GM12875 (cell line): ENCODE results near the gene ZNF655.
A peak's percentile ranks its signal among the peaks of the same experiment; 100 is the strongest.

Experiments used
- H3K4me3 ChIP-seq: one replicate; pipeline ENCODE4 v1.5.1; 2011; ENCODE audit warnings: low read depth, low read length, control low read depth
- CTCF ChIP-seq: IDR thresholded peaks from 2 replicates; pipeline ENCODE4 v1.5.1; 2011; ENCODE audit warnings: low read depth, mild to moderate bottlenecking, control low read depth, inconsistent platforms, low read length, moderate library complexity, borderline replicate concordance; ENCODE audit not compliant: insufficient read depth

The ZNF655 gene

GRCh38 chr7:99558306-99559174 is at the start of gene ZNF655:
Gene ZNF655, plus strand, starts transcription at chr7:99558642. Its CDS starts 1,918 bp downstream, at chr7:99560560.
- peak within 1 kb of the TSS; percentile 97 for H3K4me3 ChIP-seq
- no peak for TF ChIP-seq CTCF

GRCh38 chr7:99514050-99514449 is 44.4 kb upstream of the ZNF655 start:
- TF ChIP-seq CTCF: no peak
- no peak overlapping the region for H3K4me3 ChIP-seq

DNA sequence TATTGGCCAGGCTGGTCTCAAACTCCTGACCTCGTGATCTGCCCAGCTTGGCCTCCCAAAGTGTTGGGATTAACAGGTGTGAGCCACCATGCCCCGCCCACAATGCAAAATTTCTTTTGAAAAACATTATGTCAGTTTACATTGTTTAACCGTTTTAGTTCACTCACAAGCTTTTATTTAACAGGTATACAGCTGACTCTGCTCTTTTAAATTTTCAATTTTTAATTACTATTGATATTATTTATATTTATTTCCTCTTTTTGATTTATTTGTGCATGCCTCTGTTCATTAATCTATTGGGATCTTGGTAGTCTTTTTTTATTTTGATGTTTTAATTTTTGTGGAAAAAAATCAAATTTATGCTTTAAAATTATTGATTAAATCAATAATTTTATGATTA is 37.0 kb upstream of the ZNF655 start:
- no peak for TF ChIP-seq CTCF
- no peak overlapping the region for H3K4me3 ChIP-seq

DNA sequence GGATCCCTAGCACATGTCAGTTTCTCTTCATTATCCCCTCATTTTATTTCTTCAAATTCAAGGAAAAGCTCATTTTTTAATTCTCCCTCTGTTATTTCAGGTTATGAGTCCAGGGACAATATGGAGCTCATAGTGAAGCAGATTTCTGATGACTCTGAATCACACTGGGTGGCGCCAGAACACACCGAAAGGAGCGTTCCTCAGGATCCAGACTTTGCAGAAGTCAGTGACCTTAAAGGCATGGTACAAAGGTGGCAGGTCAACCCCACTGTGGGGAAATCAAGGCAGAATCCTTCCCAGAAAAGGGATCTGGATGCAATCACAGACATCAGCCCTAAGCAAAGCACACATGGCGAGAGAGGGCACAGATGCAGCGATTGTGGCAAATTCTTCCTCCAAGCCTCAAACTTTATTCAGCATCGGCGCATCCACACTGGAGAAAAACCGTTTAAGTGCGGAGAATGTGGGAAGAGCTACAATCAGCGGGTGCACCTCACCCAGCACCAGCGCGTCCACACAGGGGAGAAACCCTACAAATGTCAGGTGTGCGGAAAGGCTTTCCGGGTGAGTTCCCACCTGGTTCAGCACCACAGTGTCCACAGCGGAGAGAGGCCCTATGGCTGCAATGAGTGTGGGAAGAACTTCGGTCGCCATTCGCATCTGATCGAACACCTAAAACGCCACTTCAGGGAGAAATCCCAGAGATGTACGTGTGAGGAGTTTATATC is 32.6 kb upstream of the ZNF655 start:
- no peak for TF ChIP-seq CTCF
- no peak overlapping the region for H3K4me3 ChIP-seq

GRCh38 chr7:99531354-99531765 is 27.1 kb upstream of the ZNF655 start:
- no peak overlapping the region for H3K4me3 ChIP-seq
- no peak for TF ChIP-seq CTCF

GRCh38 chr7:99535667-99536066 is 22.8 kb upstream of the ZNF655 start:
- H3K4me3 ChIP-seq: no peak overlapping the region
- TF ChIP-seq CTCF: no peak
